ENCODE measurements around the gene SPSB1.

SPSB1 gene

GRCh38 chr1:9346566-9346965 is 53.9 kb downstream of the SPSB1 start:
- no peak for DNase-seq

GRCh38 chr1:9347095-9347850 is 54.6 kb downstream of the SPSB1 start:
- no peak for DNase-seq

- DNase-seq = no peak
Measured at GRCh38 chr1:9349331-9349851, 56.7 kb downstream of the SPSB1 start.

- DNase-seq = no peak
Measured at GRCh38 chr1:9350013-9350908, 57.6 kb downstream of the SPSB1 start.

- no peak for DNase-seq
Measured at GRCh38 chr1:9350960-9351359, 58.3 kb downstream of the SPSB1 start.

GRCh38 chr1:9351654-9352271 is 59.1 kb downstream of the SPSB1 start:
- no peak for DNase-seq

GRCh38 chr1:9352377-9353134 is 59.9 kb downstream of the SPSB1 start:
- DNase-seq = no peak

GRCh38 chr1:9355503-9355902 is 62.8 kb downstream of the SPSB1 start:
- DNase-seq = no peak

GRCh38 chr1:9356021-9356420 is 63.3 kb downstream of the SPSB1 start:
- DNase-seq = no peak

GRCh38 chr1:9356829-9357466 is 64.3 kb downstream of the SPSB1 start:
- no peak for DNase-seq

- DNase-seq = no peak
Measured at GRCh38 chr1:9357958-9358357, 65.3 kb downstream of the SPSB1 start.

- no peak for DNase-seq
Measured at GRCh38 chr1:9360371-9361064, 67.8 kb downstream of the SPSB1 start.

- DNase-seq = no peak
Measured at GRCh38 chr1:9361630-9362260, 69.1 kb downstream of the SPSB1 start.

- DNase-seq = no peak
Measured at GRCh38 chr1:9362488-9362887, 69.8 kb downstream of the SPSB1 start.

- no peak for DNase-seq
Measured at GRCh38 chr1:9363061-9363471, 70.4 kb downstream of the SPSB1 start.

- DNase-seq = no peak
Measured at GRCh38 chr1:9366298-9366697, 73.6 kb downstream of the SPSB1 start.

- DNase-seq = no peak
Measured at GRCh38 chr1:9366943-9367780, 74.5 kb downstream of the SPSB1 start.

GRCh38 chr1:9367806-9368205 is 75.1 kb downstream of the SPSB1 start:
- no peak for DNase-seq

GRCh38 chr1:9368356-9368755 is 75.7 kb downstream of the SPSB1 start:
- no peak for DNase-seq

Measured in stimulated activated CD8-positive, alpha-beta memory T cell treated with anti-CD3 and anti-CD28 coated beads, Interleukin-4, amount 100 ng/mL, for 48 hours (primary cell).